Measurements from ENCODE around the gene OMP.

Gene OMP

DNA sequence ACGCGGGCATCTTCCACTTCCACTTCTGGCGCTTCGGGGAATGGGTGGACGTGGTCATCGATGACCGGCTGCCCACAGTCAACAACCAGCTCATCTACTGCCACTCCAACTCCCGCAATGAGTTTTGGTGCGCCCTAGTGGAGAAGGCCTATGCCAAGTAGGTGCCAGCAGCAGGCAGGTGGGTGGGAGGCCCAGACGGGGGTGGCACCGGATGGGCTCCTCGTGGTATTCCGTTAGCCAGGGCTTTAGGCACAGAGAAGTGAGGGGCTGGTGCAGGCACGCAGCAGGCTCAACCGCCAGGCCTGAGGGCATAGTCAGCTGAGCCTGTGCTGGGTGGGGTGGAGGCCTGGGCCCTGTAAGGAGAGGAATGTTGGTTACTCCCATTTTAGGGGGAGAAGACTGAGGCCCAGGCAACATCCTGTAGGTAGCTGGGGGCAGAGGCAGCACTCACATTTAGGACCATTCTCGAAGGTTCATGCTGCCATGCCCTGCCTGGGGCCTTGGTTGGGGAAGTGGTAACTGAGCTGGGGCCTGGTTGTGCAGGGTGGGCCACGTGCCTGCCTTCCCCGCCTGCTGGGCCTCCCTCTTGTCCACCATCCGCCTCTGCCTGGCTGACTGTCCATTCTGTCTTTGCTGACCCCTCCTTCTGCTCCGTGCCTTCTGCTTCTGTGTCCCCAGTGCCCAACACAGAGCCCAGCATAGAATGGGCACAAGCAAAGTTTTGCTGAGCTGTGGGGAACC lies 10.2 kb downstream of the OMP start:
- Histone ChIP-seq H3K4me1 (ENCODE audit: control insufficient read depth in 1 of 2, insufficient read depth in 2 of 2, low read length in 2 of 2) (peaks cover 21 to 34% of the 10 kb centered on the region in 2 donors), H3K27ac (ENCODE audit: low read depth, low read length) (no peak overlapping the region), H3K9ac (ENCODE audit: low read depth in 1 of 2, low read length in 2 of 2) (no peak overlapping the region), H3K4me3 (ENCODE audit: low read depth in 1 of 2, low read length in 2 of 2) (no peak overlapping the region), H3K9me3 (ENCODE audit: control insufficient read depth in 1 of 2, low read length in 2 of 2) (no peaks in the 10 kb centered on the region), H3K36me3 (ENCODE audit: control insufficient read depth in 1 of 2, insufficient read depth in 2 of 2, low read length in 2 of 2) (peaks cover 20 to 51% of the 10 kb centered on the region in 2 donors), H3K27me3 (ENCODE audit: control insufficient read depth in 1 of 2, insufficient read depth in 2 of 2, low read length in 2 of 2) (no peaks in the 10 kb centered on the region)

DNA sequence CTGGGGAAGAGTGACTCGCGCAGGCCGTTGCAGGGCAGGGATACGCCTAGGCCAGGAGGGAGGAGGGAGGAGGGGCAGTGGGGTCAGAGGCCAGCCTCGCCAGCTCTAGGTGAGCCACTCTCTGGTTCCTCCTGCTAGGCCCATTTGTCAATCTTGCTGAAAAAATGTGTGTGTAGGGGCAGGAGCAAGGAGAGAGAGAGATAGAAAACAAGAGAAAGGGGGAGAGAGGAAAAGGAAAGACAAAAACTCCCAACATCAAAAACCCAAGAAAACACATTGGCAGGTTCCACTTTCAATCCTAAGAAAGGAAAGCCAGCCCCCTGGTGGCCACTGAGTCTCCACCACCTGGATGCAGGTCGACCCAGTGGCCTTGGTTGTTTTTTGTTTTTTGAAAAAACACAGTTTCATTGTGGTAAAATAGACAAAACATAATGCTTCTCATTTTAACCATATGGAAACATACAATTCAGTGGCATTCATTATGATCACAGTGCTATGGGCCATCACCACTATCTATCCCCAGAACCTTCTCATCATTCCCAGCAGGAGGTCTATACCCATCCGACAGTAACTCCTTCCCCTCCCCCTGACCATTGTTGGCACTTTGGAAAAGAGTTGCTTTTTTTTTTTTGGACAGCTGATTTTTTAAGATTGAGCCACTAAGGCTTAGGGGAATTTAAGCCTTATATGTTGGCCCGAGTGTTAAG lies 10.9 kb downstream of the OMP start:
- no peaks in the 10 kb centered on the region for H3K9me3 ChIP-seq (ENCODE audit: control insufficient read depth in 1 of 2, low read length in 2 of 2)
- H3K27ac ChIP-seq (ENCODE audit: low read depth, low read length), result no peak overlapping the region
- H3K4me1 ChIP-seq (ENCODE audit: control insufficient read depth in 1 of 2, insufficient read depth in 2 of 2, low read length in 2 of 2), result peaks cover 15 to 27% of the 10 kb centered on the region in 2 donors
- no peak overlapping the region for H3K9ac ChIP-seq (ENCODE audit: low read depth in 1 of 2, low read length in 2 of 2)
- H3K36me3 ChIP-seq (ENCODE audit: control insufficient read depth in 1 of 2, insufficient read depth in 2 of 2, low read length in 2 of 2), result peaks cover 20 to 58% of the 10 kb centered on the region in 2 donors
- H3K4me3 ChIP-seq (ENCODE audit: low read depth in 1 of 2, low read length in 2 of 2), result no peak overlapping the region
- no peaks in the 10 kb centered on the region for H3K27me3 ChIP-seq (ENCODE audit: control insufficient read depth in 1 of 2, insufficient read depth in 2 of 2, low read length in 2 of 2)

DNA sequence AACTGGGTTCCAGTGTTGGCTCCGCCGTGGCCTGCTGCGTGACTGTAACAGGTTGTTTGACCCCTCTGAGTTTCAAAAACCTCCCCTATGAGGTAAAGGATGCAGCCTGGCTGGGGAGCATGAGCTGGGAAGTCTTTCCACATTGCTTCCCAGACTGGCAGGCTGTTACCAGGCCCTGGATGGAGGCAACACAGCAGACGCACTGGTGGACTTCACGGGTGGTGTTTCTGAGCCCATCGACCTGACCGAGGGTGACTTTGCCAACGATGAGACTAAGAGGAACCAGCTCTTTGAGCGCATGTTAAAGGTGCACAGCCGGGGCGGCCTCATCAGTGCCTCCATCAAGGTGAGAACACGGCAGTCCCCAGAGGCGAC lies 11.4 kb downstream of the OMP start:
- no peaks in the 10 kb centered on the region for H3K27me3 ChIP-seq (ENCODE audit: control insufficient read depth in 1 of 2, insufficient read depth in 2 of 2, low read length in 2 of 2)
- H3K4me3 ChIP-seq (ENCODE audit: low read depth in 1 of 2, low read length in 2 of 2), result no peak overlapping the region
- no peaks in the 10 kb centered on the region for H3K9me3 ChIP-seq (ENCODE audit: control insufficient read depth in 1 of 2, low read length in 2 of 2)
- H3K27ac ChIP-seq (ENCODE audit: low read depth, low read length), result no peak overlapping the region
- peaks cover 15 to 27% of the 10 kb centered on the region in 2 donors for H3K4me1 ChIP-seq (ENCODE audit: control insufficient read depth in 1 of 2, insufficient read depth in 2 of 2, low read length in 2 of 2)
- H3K9ac ChIP-seq (ENCODE audit: low read depth in 1 of 2, low read length in 2 of 2), result no peak overlapping the region
- H3K36me3 ChIP-seq (ENCODE audit: control insufficient read depth in 1 of 2, insufficient read depth in 2 of 2, low read length in 2 of 2), result peaks cover 20 to 63% of the 10 kb centered on the region in 2 donors

DNA sequence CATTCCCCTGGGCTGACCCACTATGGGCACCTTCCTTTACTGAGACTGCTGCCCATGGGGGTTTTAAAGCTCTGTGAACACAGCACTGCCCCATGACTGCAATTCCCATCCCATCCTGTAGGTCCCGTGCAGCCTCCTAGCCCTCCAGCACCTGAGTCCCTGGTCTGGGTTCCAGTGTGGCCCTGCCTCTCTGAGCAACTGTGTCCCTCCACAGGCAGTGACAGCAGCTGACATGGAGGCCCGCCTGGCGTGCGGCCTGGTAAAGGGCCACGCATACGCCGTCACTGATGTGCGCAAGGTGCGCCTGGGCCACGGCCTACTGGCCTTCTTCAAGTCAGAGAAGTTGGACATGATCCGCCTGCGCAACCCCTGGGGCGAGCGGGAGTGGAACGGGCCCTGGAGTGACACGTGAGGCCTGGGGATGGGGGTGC lies 12.6 kb downstream of the OMP start:
- Histone ChIP-seq H3K4me1 (ENCODE audit: control insufficient read depth in 1 of 2, insufficient read depth in 2 of 2, low read length in 2 of 2) (peaks cover 15 to 25% of the 10 kb centered on the region in 2 donors), H3K9ac (ENCODE audit: low read depth in 1 of 2, low read length in 2 of 2) (no peak overlapping the region), H3K27me3 (ENCODE audit: control insufficient read depth in 1 of 2, insufficient read depth in 2 of 2, low read length in 2 of 2) (no peaks in the 10 kb centered on the region), H3K36me3 (ENCODE audit: control insufficient read depth in 1 of 2, insufficient read depth in 2 of 2, low read length in 2 of 2) (peaks cover 23 to 74% of the 10 kb centered on the region in 2 donors), H3K4me3 (ENCODE audit: low read depth in 1 of 2, low read length in 2 of 2) (no peak overlapping the region), H3K27ac (ENCODE audit: low read depth, low read length) (no peak overlapping the region), H3K9me3 (ENCODE audit: control insufficient read depth in 1 of 2, low read length in 2 of 2) (no peaks in the 10 kb centered on the region)

DNA sequence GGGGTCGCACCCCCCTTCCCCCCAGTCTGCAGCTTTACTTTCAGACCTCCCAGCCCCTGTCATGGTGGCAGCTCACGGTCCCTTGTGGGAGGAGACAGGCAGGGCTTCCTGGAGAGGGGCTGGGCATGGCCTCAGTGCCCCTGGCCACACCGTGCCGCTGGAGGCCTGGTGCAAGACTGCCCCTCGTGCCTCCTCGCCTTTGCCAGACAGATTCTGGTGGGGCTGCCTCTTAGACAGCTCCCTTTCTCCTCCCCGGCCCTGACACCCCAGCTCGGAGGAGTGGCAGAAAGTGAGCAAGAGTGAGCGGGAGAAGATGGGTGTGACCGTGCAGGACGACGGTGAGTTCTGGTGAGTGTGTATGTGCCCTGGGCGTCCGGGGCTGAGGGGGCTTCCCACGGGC lies 13.3 kb downstream of the OMP start:
- H3K27me3 ChIP-seq (ENCODE audit: control insufficient read depth in 1 of 2, insufficient read depth in 2 of 2, low read length in 2 of 2), result no peaks in the 10 kb centered on the region
- H3K36me3 ChIP-seq (ENCODE audit: control insufficient read depth in 1 of 2, insufficient read depth in 2 of 2, low read length in 2 of 2), result peaks cover 31 to 81% of the 10 kb centered on the region in 2 donors
- no peak overlapping the region for H3K4me3 ChIP-seq (ENCODE audit: low read depth in 1 of 2, low read length in 2 of 2)
- no peak overlapping the region for H3K27ac ChIP-seq (ENCODE audit: low read depth, low read length)
- H3K4me1 ChIP-seq (ENCODE audit: control insufficient read depth in 1 of 2, insufficient read depth in 2 of 2, low read length in 2 of 2), result peaks cover 13 to 18% of the 10 kb centered on the region in 2 donors
- no peaks in the 10 kb centered on the region for H3K9me3 ChIP-seq (ENCODE audit: control insufficient read depth in 1 of 2, low read length in 2 of 2)
- H3K9ac ChIP-seq (ENCODE audit: low read depth in 1 of 2, low read length in 2 of 2), result no peak overlapping the region

DNA sequence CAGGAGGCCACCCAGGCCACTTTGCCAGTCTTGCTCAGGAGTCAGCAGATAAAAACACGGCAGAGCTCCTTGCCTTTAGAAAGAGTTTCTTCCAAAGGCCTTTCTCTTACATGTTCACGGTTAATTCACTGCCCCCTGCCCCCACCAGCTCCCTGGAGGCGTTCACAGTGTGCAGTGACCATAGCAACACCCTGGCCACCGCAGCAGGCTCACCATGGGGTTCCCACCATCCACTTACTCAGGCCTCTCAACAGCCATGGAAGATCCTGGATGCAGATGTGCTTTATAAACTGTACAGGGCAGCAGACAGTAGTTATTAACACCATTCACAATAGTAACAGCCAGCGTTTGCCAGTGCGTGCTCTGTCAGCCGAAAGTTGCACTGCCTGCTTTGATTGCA lies 14.9 kb downstream of the OMP start:
- Histone ChIP-seq H3K9ac (ENCODE audit: low read depth in 1 of 2, low read length in 2 of 2) (no peak overlapping the region), H3K27me3 (ENCODE audit: control insufficient read depth in 1 of 2, insufficient read depth in 2 of 2, low read length in 2 of 2) (no peaks in the 10 kb centered on the region), H3K4me3 (ENCODE audit: low read depth in 1 of 2, low read length in 2 of 2) (no peak overlapping the region), H3K9me3 (ENCODE audit: control insufficient read depth in 1 of 2, low read length in 2 of 2) (no peaks in the 10 kb centered on the region), H3K36me3 (ENCODE audit: control insufficient read depth in 1 of 2, insufficient read depth in 2 of 2, low read length in 2 of 2) (peaks cover 46 to 89% of the 10 kb centered on the region in 2 donors), H3K4me1 (ENCODE audit: control insufficient read depth in 1 of 2, insufficient read depth in 2 of 2, low read length in 2 of 2) (peaks cover 8 to 9% of the 10 kb centered on the region in 2 donors), H3K27ac (ENCODE audit: low read depth, low read length) (no peak overlapping the region)

DNA sequence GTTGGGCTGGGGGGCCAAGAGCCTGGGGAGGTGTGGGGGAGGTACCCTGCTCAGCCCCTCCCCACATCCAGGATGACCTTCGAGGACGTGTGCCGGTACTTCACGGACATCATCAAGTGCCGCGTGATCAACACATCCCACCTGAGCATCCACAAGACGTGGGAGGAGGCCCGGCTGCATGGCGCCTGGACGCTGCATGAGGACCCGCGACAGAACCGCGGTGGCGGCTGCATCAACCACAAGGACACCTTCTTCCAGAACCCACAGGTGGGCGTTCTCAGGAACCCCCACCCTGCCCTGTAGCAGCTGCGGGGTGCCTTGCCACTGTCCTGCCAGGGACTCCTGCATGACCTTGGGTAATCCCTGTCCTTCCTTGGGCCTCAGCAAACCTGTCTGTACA lies 15.4 kb downstream of the OMP start:
- Histone ChIP-seq H3K27me3 (ENCODE audit: control insufficient read depth in 1 of 2, insufficient read depth in 2 of 2, low read length in 2 of 2) (no peaks in the 10 kb centered on the region), H3K9me3 (ENCODE audit: control insufficient read depth in 1 of 2, low read length in 2 of 2) (no peaks in the 10 kb centered on the region), H3K4me3 (ENCODE audit: low read depth in 1 of 2, low read length in 2 of 2) (no peak overlapping the region), H3K36me3 (ENCODE audit: control insufficient read depth in 1 of 2, insufficient read depth in 2 of 2, low read length in 2 of 2) (peaks cover 49 to 92% of the 10 kb centered on the region in 2 donors), H3K9ac (ENCODE audit: low read depth in 1 of 2, low read length in 2 of 2) (no peak overlapping the region), H3K4me1 (ENCODE audit: control insufficient read depth in 1 of 2, insufficient read depth in 2 of 2, low read length in 2 of 2) (peaks cover 2 to 3% of the 10 kb centered on the region in 2 donors), H3K27ac (ENCODE audit: low read depth, low read length) (no peak overlapping the region)

DNA sequence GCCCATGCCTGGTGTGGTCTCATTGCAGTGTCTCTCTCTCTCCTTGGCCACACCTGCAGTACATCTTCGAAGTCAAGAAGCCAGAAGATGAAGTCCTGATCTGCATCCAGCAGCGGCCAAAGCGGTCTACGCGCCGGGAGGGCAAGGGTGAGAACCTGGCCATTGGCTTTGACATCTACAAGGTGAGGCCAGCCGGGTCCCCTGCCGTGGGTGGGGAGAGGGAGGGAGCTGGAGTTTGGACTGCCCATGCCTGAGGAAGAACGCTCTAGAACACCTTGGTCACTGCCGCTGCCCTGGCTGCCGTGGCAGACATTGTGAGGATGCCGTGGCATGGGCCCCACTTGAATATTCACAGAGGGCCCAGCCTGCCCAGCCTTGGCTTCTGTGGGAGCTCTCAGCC lies 16.3 kb downstream of the OMP start:
- H3K27me3 ChIP-seq (ENCODE audit: control insufficient read depth in 1 of 2, insufficient read depth in 2 of 2, low read length in 2 of 2), result no peaks in the 10 kb centered on the region
- no peaks in the 10 kb centered on the region for H3K4me1 ChIP-seq (ENCODE audit: control insufficient read depth in 1 of 2, insufficient read depth in 2 of 2, low read length in 2 of 2)
- H3K4me3 ChIP-seq (ENCODE audit: low read depth in 1 of 2, low read length in 2 of 2), result no peak overlapping the region
- H3K36me3 ChIP-seq (ENCODE audit: control insufficient read depth in 1 of 2, insufficient read depth in 2 of 2, low read length in 2 of 2), result peaks cover 47 to 97% of the 10 kb centered on the region in 2 donors
- H3K27ac ChIP-seq (ENCODE audit: low read depth, low read length), result no peak overlapping the region
- no peak overlapping the region for H3K9ac ChIP-seq (ENCODE audit: low read depth in 1 of 2, low read length in 2 of 2)
- no peaks in the 10 kb centered on the region for H3K9me3 ChIP-seq (ENCODE audit: control insufficient read depth in 1 of 2, low read length in 2 of 2)

DNA sequence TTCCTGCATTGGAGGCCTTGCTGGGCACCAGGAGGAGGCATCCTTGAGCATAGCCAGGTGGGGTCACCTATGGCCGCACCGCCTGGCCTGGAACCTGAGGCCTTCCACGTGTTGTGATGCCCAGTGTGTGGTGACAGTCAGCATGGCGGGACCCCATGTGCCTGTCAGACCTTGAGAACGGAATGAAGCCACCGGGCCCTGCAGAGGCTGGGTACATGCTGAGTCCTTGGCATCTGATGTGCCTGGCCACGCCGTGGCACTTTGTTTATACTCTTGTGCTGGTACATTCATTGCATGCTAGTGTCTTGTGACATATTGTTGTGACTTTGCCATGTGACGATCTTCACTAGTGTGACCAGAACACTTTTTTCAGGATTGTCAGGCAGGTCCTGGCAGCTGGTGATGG lies 16.9 kb downstream of the OMP start:
- Histone ChIP-seq H3K9ac (ENCODE audit: low read depth in 1 of 2, low read length in 2 of 2) (no peak overlapping the region), H3K9me3 (ENCODE audit: control insufficient read depth in 1 of 2, low read length in 2 of 2) (no peaks in the 10 kb centered on the region), H3K4me1 (ENCODE audit: control insufficient read depth in 1 of 2, insufficient read depth in 2 of 2, low read length in 2 of 2) (no peaks in the 10 kb centered on the region), H3K27ac (ENCODE audit: low read depth, low read length) (no peak overlapping the region), H3K4me3 (ENCODE audit: low read depth in 1 of 2, low read length in 2 of 2) (no peak overlapping the region), H3K36me3 (ENCODE audit: control insufficient read depth in 1 of 2, insufficient read depth in 2 of 2, low read length in 2 of 2) (peaks cover 48 to 97% of the 10 kb centered on the region in 2 donors), H3K27me3 (ENCODE audit: control insufficient read depth in 1 of 2, insufficient read depth in 2 of 2, low read length in 2 of 2) (no peaks in the 10 kb centered on the region)

DNA sequence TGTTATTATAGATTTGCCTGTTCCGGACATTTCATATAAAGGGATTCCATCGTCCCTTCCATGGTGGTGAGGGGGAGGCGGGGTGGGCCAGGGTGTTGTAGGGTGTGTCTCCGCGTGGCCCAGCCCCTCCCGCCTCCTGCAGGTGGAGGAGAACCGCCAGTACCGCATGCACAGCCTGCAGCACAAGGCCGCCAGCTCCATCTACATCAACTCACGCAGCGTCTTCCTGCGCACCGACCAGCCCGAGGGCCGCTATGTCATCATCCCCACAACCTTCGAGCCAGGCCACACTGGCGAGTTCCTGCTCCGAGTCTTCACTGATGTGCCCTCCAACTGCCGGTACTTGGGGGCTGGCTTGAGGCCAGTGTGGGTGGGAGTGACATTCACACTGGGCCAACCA lies 17.9 kb downstream of the OMP start:
- Histone ChIP-seq H3K27me3 (ENCODE audit: control insufficient read depth in 1 of 2, insufficient read depth in 2 of 2, low read length in 2 of 2) (no peaks in the 10 kb centered on the region), H3K27ac (ENCODE audit: low read depth, low read length) (no peak overlapping the region), H3K4me3 (ENCODE audit: low read depth in 1 of 2, low read length in 2 of 2) (no peak overlapping the region), H3K36me3 (ENCODE audit: control insufficient read depth in 1 of 2, insufficient read depth in 2 of 2, low read length in 2 of 2) (peaks cover 44 to 93% of the 10 kb centered on the region in 2 donors), H3K9ac (ENCODE audit: low read depth in 1 of 2, low read length in 2 of 2) (no peak overlapping the region), H3K4me1 (ENCODE audit: control insufficient read depth in 1 of 2, insufficient read depth in 2 of 2, low read length in 2 of 2) (no peaks in the 10 kb centered on the region), H3K9me3 (ENCODE audit: control insufficient read depth in 1 of 2, low read length in 2 of 2) (no peaks in the 10 kb centered on the region)
